Measurements from ENCODE around the gene TENM4. TPM values are rescaled to one million over a fixed set of nuclear protein-coding genes. Genes with fewer than 3 reads are reported as not detected.

The TENM4 gene
- total and polyA plus RNA-seq, 2 of the 13 experiments (the other 11 are each of a cell fraction or from before 2014, with no cell fraction given) = not detected

- ATAC-seq = no peak
- H3K4me2 ChIP-seq (ENCODE audit: low read depth, low read length) = no peak overlapping the region
- TF ChIP-seq ZNF501 (CRISPR knock-in tag; IDR thresholded peaks at IDR 0.05) (no peak), ETV6 (CRISPR knock-in tag; conservative IDR thresholded peaks at IDR 0.05) (no peak), ATRX (CRISPR knock-in tag; IDR thresholded peaks at IDR 0.05; ENCODE audit: borderline replicate concordance) (no peak), HDAC6 (IDR thresholded peaks at IDR 0.05; ENCODE audit: low read depth, low read length) (no peak), ZNF724P (CRISPR knock-in tag; IDR thresholded peaks at IDR 0.05; ENCODE audit: borderline replicate concordance) (no peak), ZNF281 (CRISPR knock-in tag; IDR thresholded peaks at IDR 0.05; ENCODE audit: borderline replicate concordance) (no peak), MATR3 (CRISPR knock-in tag; IDR thresholded peaks at IDR 0.05) (no peak), PBX3 (CRISPR knock-in tag; IDR thresholded peaks at IDR 0.05; ENCODE audit: borderline replicate concordance) (no peak), ZNF670 (CRISPR knock-in tag; IDR thresholded peaks at IDR 0.05; ENCODE audit: borderline replicate concordance) (no peak), FOSL1 (CRISPR knock-in tag; IDR thresholded peaks at IDR 0.05; ENCODE audit: borderline replicate concordance) (no peak), ATF5 (CRISPR knock-in tag; IDR thresholded peaks at IDR 0.05; ENCODE audit: low read depth) (no peak)
- no peak overlapping the region for H3K9ac ChIP-seq (ENCODE audit: insufficient read depth, low read depth, low read length)
- no peak overlapping the region for H3K27ac ChIP-seq (ENCODE audit: extremely low read length, insufficient read depth, low read length)
- H3K4me3 ChIP-seq (replicated peaks in 1 of 3; ENCODE audit: insufficient read depth in 1 of 3, low read depth in 2 of 3, low read length in 3 of 3) = no peak overlapping the region
- ChIA-PET POLR2A (no interaction called here), CTCF (ENCODE audit: low intra/inter-chr PET ratio, low total read pairs) (no interaction called here)
- in situ Hi-C loops (cut with HindIII; ENCODE audit: extremely low pct_ligation_motif_present, low pct_unique_long_range_greater_than_20kb) = no loop called here
- no TSS peak for BruUV-seq (replicated peaks)
- no peaks in the 10 kb centered on the region for H3K79me2 ChIP-seq (ENCODE audit: insufficient read depth, low read length)
- intact Hi-C loops (cut with micrococcal nuclease; ENCODE audit: unreplicated experiment) = no loop called here
- no peaks in the 10 kb centered on the region for H4K20me1 ChIP-seq (ENCODE audit: insufficient read depth, low read length)
- no peaks in the 10 kb centered on the region for H3K4me1 ChIP-seq (ENCODE audit: insufficient read depth, low read length)
- no peaks in the 10 kb centered on the region for H3K36me3 ChIP-seq (replicated peaks in 1 of 2; ENCODE audit: control insufficient read depth in 1 of 2, insufficient read depth in 2 of 2, low read length in 2 of 2)
- H3K9me3 ChIP-seq (ENCODE audit: low read length) = no peaks in the 10 kb centered on the region
- peaks cover 3 to 48% of the 10 kb centered on the region in 2 experiments; a peak in 4 of 5 replicates for H3K27me3 ChIP-seq (ENCODE audit: control insufficient read depth in 1 of 2, insufficient read depth in 2 of 2, low read length in 2 of 2)
- no peak for DNase-seq (ENCODE audit: low spot score)
- WGBS (ENCODE audit: low lambda C conversion rate) = 0% methylated on average over 2 of the region's 6 CpGs
- H2AFZ ChIP-seq (ENCODE audit: low read length) = no peak overlapping the region
- no peak for FAIRE-seq
Measured at GRCh38 chr11:78708388-78708787, 732.4 kb downstream of the TENM4 start.

All from HepG2 (cell line).